KOPT-K1 (cell line): Measurements from ENCODE around the gene MS4A6A.

ENCODE experiments used
- H3K27ac ChIP-seq: fragments of 200-600 bp; sonication (generic); 2 replicates; pipeline ENCODE4 v1.5.1; 2016; ENCODE audit warnings: antibody characterized with exemption, mild to moderate bottlenecking, low read depth, low read length; ENCODE audit not compliant: poor library complexity, severe bottlenecking
- H3K36me3 ChIP-seq: fragments of 200-600 bp; sonication (generic); 2 replicates; pipeline ENCODE4 v1.5.1; 2017; ENCODE audit warnings: antibody characterized with exemption, mild to moderate bottlenecking, low read length, moderate library complexity; ENCODE audit not compliant: insufficient read depth
- H3K9me3 ChIP-seq: fragments of 200-600 bp; sonication (generic); 2 replicates; pipeline ENCODE4 v1.5.1; 2017; ENCODE audit warnings: antibody characterized with exemption, low read length, mild to moderate bottlenecking; ENCODE audit not compliant: insufficient read depth, poor library complexity, severe bottlenecking

Gene MS4A6A

DNA sequence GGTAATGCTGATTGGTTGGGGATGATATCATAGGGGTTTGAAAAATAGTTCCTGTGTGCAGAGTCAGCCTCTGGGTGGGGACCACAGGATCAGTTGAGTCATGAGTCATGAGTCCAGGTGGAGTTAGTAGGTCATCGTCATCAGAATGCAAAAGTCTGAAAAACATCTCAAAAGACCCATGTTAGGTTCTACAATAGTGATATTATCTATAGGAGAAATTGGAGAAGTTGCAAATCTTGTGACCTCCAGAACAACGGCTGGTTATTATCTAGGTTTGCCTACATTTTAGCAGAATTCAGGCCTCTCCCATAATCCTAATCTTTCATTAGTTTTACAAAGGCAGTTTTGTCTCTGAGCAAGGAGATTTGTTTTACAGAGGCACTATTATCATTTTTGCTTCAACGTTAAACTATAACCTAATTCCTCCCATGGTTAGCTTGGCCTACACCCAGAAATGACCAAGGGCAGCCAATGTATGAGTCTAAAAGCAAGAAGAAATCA is 55.5 kb downstream of the MS4A6A start:
- no peaks in the 10 kb centered on the region for H3K9me3 ChIP-seq
- H3K27ac ChIP-seq, result no peak overlapping the region
- H3K36me3 ChIP-seq, result no peaks in the 10 kb centered on the region

DNA sequence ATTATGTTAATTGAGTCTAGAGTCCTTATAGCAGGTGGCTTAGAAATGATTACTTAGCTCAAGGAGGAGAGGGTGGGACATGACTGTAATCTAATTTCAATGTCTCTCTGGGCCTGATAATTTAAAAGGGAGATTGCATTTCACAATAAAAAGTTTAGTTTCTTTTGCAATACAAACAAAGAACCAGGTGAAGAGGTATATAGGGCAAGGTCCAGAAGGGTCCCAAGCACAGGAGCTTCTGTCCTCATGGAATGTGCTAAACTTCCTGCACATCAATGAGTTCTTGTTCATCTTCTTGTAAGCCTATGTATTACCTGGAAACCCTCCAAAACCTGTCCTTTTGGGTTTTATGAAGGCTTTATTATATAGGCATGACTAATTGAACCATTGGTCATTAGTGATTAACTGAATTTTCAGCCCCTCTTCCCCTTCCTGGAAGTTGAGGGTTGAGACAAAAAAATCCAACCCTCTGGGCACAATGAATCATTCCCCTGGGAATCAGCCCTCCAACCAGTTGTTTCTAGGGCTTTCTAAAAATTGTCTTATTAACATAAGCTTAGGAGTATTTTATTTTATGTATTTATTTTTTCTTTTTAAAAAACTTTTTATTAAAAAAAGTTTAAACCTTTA is 56.8 kb downstream of the MS4A6A start:
- H3K9me3 ChIP-seq, result no peaks in the 10 kb centered on the region
- H3K27ac ChIP-seq, result no peak overlapping the region

DNA sequence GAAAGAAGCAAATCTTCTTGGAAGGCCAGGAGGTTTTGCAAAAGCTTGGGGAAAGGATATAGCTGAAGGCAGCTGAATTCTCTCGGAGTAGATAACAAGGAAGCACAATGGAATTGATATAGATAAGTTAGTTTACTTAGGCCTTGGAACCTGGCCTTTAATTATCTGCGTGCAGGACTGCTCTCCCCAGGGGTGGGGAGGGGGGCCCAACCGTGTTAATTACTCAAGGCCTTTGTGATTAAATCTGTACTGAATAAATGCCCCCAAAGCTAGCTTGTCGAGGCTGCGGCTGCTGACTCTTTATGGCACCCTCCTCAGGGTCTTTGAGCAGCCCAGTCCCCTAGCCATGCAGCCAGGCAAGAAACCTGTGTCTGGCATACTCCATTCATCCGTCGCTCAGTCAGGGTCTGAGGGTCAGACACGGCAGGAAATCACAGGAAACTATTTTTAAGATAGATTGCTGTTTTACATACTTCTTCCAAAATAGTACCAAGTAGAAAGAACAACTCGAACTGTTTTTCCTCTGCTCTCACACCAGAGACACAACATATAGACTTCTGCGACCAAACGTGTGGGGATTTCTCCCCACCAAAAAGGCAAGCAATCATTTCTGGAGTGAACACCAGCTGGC is 58.0 kb downstream of the MS4A6A start:
- no peak overlapping the region for H3K27ac ChIP-seq
- H3K9me3 ChIP-seq, result no peaks in the 10 kb centered on the region
- H3K36me3 ChIP-seq, result no peaks in the 10 kb centered on the region

More for the DNA sequence above, 56.8 kb downstream of the MS4A6A start:
- H3K36me3 ChIP-seq, result no peaks in the 10 kb centered on the region
